ENCODE measurements around the gene GAS2.

Gene GAS2

GRCh38 chr11:22725079-22725478 lies 58.7 kb downstream of the GAS2 start:
- DNase-seq (ENCODE audit: low read depth in 2 of 2), result no peak

- DNase-seq (ENCODE audit: low read depth in 2 of 2), result no peak
These were observed 62.4 kb downstream of the GAS2 start for GRCh38 chr11:22728600-22729389.

GRCh38 chr11:22730319-22730718 lies 63.9 kb downstream of the GAS2 start:
- no peak for DNase-seq (ENCODE audit: low read depth in 2 of 2)

GRCh38 chr11:22732588-22732987 lies 66.2 kb downstream of the GAS2 start:
- DNase-seq (ENCODE audit: low read depth in 2 of 2), result no peak

- no peak for DNase-seq (ENCODE audit: low read depth in 2 of 2)
These were observed 67.3 kb downstream of the GAS2 start for GRCh38 chr11:22733475-22734248.

- DNase-seq (ENCODE audit: low read depth in 2 of 2), result no peak
These were observed 68.4 kb downstream of the GAS2 start for GRCh38 chr11:22734628-22735345.

GRCh38 chr11:22742157-22742613 lies 75.8 kb downstream of the GAS2 start:
- DNase-seq (ENCODE audit: low read depth in 2 of 2), result no peak

GRCh38 chr11:22749536-22749935 lies 83.1 kb downstream of the GAS2 start:
- no peak for DNase-seq (ENCODE audit: low read depth in 2 of 2)

- DNase-seq (ENCODE audit: low read depth in 2 of 2), result no peak
These were observed 86.5 kb downstream of the GAS2 start for GRCh38 chr11:22752908-22753310.

GRCh38 chr11:22753416-22753815 lies 87.0 kb downstream of the GAS2 start:
- DNase-seq (ENCODE audit: low read depth in 2 of 2), result no peak

- DNase-seq (ENCODE audit: low read depth in 2 of 2), result no peak
These were observed 94.7 kb downstream of the GAS2 start for GRCh38 chr11:22761066-22761465.

- DNase-seq (ENCODE audit: low read depth in 2 of 2), result no peak
These were observed 96.8 kb downstream of the GAS2 start for GRCh38 chr11:22763166-22763565.

GRCh38 chr11:22764735-22765134 lies 98.3 kb downstream of the GAS2 start:
- no peak for DNase-seq (ENCODE audit: low read depth in 2 of 2)

- no peak for DNase-seq (ENCODE audit: low read depth in 2 of 2)
These were observed 101.9 kb downstream of the GAS2 start for GRCh38 chr11:22768281-22768680.

- no peak for DNase-seq (ENCODE audit: low read depth in 2 of 2)
These were observed 102.7 kb downstream of the GAS2 start for GRCh38 chr11:22769081-22769480.

GRCh38 chr11:22774716-22775115 lies 108.3 kb downstream of the GAS2 start:
- no peak for DNase-seq (ENCODE audit: low read depth in 2 of 2)

- no peak for DNase-seq (ENCODE audit: low read depth in 2 of 2)
These were observed 108.8 kb downstream of the GAS2 start for GRCh38 chr11:22775248-22775647.

- no peak for DNase-seq (ENCODE audit: low read depth in 2 of 2)
These were observed 112.2 kb downstream of the GAS2 start for GRCh38 chr11:22778642-22779041.

GRCh38 chr11:22779850-22780249 lies 113.4 kb downstream of the GAS2 start:
- DNase-seq (ENCODE audit: low read depth in 2 of 2), result no peak

- DNase-seq (ENCODE audit: low read depth in 2 of 2), result no peak
These were observed 114.7 kb downstream of the GAS2 start for GRCh38 chr11:22780952-22781593.

- DNase-seq (ENCODE audit: low read depth in 2 of 2), result no peak
These were observed 118.8 kb downstream of the GAS2 start for GRCh38 chr11:22785251-22785650.

GRCh38 chr11:22786475-22786874 lies 120.1 kb downstream of the GAS2 start:
- DNase-seq (ENCODE audit: low read depth in 2 of 2), result no peak
